ENCODE measurements around the gene PLA2G10.
"Not testable (repeated sequence)": the region's sequence is repeated elsewhere in the genome, so short reads cannot be mapped to it uniquely, and the experiment has no call there.

- TF ChIP-seq, protein P1, sequence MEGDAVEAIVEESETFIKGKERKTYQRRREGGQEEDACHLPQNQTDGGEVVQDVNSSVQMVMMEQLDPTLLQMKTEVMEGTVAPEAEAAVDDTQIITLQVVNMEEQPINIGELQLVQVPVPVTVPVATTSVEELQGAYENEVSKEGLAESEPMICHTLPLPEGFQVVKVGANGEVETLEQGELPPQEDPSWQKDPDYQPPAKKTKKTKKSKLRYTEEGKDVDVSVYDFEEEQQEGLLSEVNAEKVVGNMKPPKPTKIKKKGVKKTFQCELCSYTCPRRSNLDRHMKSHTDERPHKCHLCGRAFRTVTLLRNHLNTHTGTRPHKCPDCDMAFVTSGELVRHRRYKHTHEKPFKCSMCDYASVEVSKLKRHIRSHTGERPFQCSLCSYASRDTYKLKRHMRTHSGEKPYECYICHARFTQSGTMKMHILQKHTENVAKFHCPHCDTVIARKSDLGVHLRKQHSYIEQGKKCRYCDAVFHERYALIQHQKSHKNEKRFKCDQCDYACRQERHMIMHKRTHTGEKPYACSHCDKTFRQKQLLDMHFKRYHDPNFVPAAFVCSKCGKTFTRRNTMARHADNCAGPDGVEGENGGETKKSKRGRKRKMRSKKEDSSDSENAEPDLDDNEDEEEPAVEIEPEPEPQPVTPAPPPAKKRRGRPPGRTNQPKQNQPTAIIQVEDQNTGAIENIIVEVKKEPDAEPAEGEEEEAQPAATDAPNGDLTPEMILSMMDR (IDR thresholded peaks at IDR 0.05), result not testable (repeated sequence)
- TF ChIP-seq POLR2A, EP300 (IDR thresholded peaks at IDR 0.05): not testable (repeated sequence)
Measured at GRCh38 chr16:14636179-14636950, 57.7 kb downstream of the PLA2G10 start.
